ENCODE data around the gene GRN. TPM values are rescaled to one million over a fixed set of nuclear protein-coding genes. Genes with fewer than 3 reads are reported as not detected.
A peak's percentile ranks its signal among the peaks of the same experiment; 100 is the strongest.

The GRN gene
- total and polyA plus RNA-seq, 2 of the 13 experiments (the other 11 are each of a cell fraction or from before 2014, with no cell fraction given), result 86.6 to 143 TPM

GRCh38 chr17:44324092-44324570 lies 21.0 kb upstream of the GRN start (continued):
- TF ChIP-seq ZHX2 (IDR thresholded peaks at IDR 0.05; ENCODE audit: low read depth) (no peak), ZHX2 (CRISPR knock-in tag; IDR thresholded peaks at IDR 0.05; ENCODE audit: borderline replicate concordance) (0 out of 2 replicates have a peak, but pooled peaks have one; percentile 23), ZNF337 (CRISPR knock-in tag; IDR thresholded peaks at IDR 0.05; ENCODE audit: borderline replicate concordance, low read depth) (no peak), ZNF598 (CRISPR knock-in tag; IDR thresholded peaks at IDR 0.05; ENCODE audit: borderline replicate concordance) (peak; percentile 30; the same call in 1 of the 2 replicates), MLX (CRISPR knock-in tag; IDR thresholded peaks at IDR 0.05) (0 out of 2 replicates have a peak, but pooled peaks have one; percentile 6), ZNF318 (CRISPR knock-in tag; IDR thresholded peaks at IDR 0.05) (no peak), ZNF230 (CRISPR knock-in tag; IDR thresholded peaks at IDR 0.05) (peak; percentile 38; the same call in 1 of the 2 replicates), ZBTB10 (CRISPR knock-in tag; IDR thresholded peaks at IDR 0.05; ENCODE audit: borderline replicate concordance) (no peak), ZNF275 (CRISPR knock-in tag; IDR thresholded peaks at IDR 0.05; ENCODE audit: borderline replicate concordance) (peak; percentile 87; the same call in 1 of the 2 replicates)
